ENCODE results near the gene MAP3K14. TPM values are rescaled to one million over a fixed set of nuclear protein-coding genes. Genes with fewer than 3 reads are reported as not detected.

MAP3K14 gene
- total and polyA plus RNA-seq, 9 donors, result 2.4 to 19.8 (median 10.7) TPM

- Histone ChIP-seq H3K36me3 (no peaks in the 10 kb centered on the region), H3K9me3 (no peaks in the 10 kb centered on the region), H3K4me1 (ENCODE audit: insufficient read depth) (peaks cover 44% of the 10 kb centered on the region), H3K4me3 (no peak overlapping the region), H3K27me3 (no peaks in the 10 kb centered on the region), H3K27ac (no peak overlapping the region)
- TF ChIP-seq POLR2A (IDR thresholded peaks at IDR 0.05), result no peak
- no peak for TF ChIP-seq CTCF (IDR thresholded peaks at IDR 0.05)
- TF ChIP-seq EP300 (IDR thresholded peaks at IDR 0.05), result no peak
- 91 to 95% (median 92%) methylated on average over 7 of the region's 7 CpGs for WGBS, 3 donors
- intact Hi-C loops (cut with DNase I), result no loop called here
- no peak for DNase-seq
These were observed 20.6 kb downstream of the MAP3K14 start for GRCh38 chr17:45296003-45296832.

GRCh38 chr17:45294506-45294905 lies 22.3 kb downstream of the MAP3K14 start:
- Histone ChIP-seq H3K4me3 (no peak overlapping the region), H3K27me3 (no peaks in the 10 kb centered on the region), H3K4me1 (ENCODE audit: insufficient read depth) (peaks cover 48% of the 10 kb centered on the region), H3K9me3 (no peaks in the 10 kb centered on the region), H3K36me3 (no peaks in the 10 kb centered on the region), H3K27ac (peak overlapping the region in 1 of 2 donors; percentile 10)
- DNase-seq, result no peak
- TF ChIP-seq CTCF (IDR thresholded peaks at IDR 0.05), result no peak
- TF ChIP-seq POLR2A (IDR thresholded peaks at IDR 0.05), result no peak
- no peak for TF ChIP-seq EP300 (IDR thresholded peaks at IDR 0.05)
- 25 to 32% (median 31%) methylated on average over 3 of the region's 3 CpGs for WGBS, 3 donors
- intact Hi-C loops (cut with DNase I), result no loop called here

GRCh38 chr17:45293413-45294211 lies 23.2 kb downstream of the MAP3K14 start:
- H3K27ac ChIP-seq, result peak overlapping the region in 1 of 2 donors; percentile 56
- WGBS, 3 donors, result 28 to 33% (median 29%) methylated on average over 9 to 10 of the region's 10 CpGs
- H3K4me3 ChIP-seq, result no peak overlapping the region
- intact Hi-C loops (cut with DNase I), result no loop called here
- H3K27me3 ChIP-seq, result no peaks in the 10 kb centered on the region
- DNase-seq, result peak; percentile 79 to 87 (median 79)
- H3K9me3 ChIP-seq, result no peaks in the 10 kb centered on the region
- H3K36me3 ChIP-seq, result no peaks in the 10 kb centered on the region
- TF ChIP-seq CTCF (IDR thresholded peaks at IDR 0.05), result no peak
- TF ChIP-seq EP300 (IDR thresholded peaks at IDR 0.05), result no peak
- H3K4me1 ChIP-seq (ENCODE audit: insufficient read depth), result peaks cover 44% of the 10 kb centered on the region

- H3K4me1 ChIP-seq (ENCODE audit: insufficient read depth), result peaks cover 44% of the 10 kb centered on the region
- H3K27ac ChIP-seq, result peak overlapping the region in 1 of 2 donors; percentile 56
- TF ChIP-seq POLR2A (IDR thresholded peaks at IDR 0.05) (no peak), EP300 (IDR thresholded peaks at IDR 0.05) (no peak), CTCF (IDR thresholded peaks at IDR 0.05) (no peak)
- WGBS, 3 donors, result 40 to 41% (median 40%) methylated on average over 12 of the region's 12 CpGs
- intact Hi-C loops (cut with DNase I), result no loop called here
- DNase-seq, result peak in 2 of 5 donors; percentile 44 to 58
- no peaks in the 10 kb centered on the region for H3K9me3 ChIP-seq
- H3K36me3 ChIP-seq, result no peaks in the 10 kb centered on the region
- H3K4me3 ChIP-seq, result no peak overlapping the region
- H3K27me3 ChIP-seq, result no peaks in the 10 kb centered on the region
These were observed 24.0 kb downstream of the MAP3K14 start for GRCh38 chr17:45292696-45293412.

All from ovary (tissue), 9 donors.